Sigmoid colon (tissue), 4 donors: ENCODE measurements around the gene MBOAT7.

Experiments
- EP300 ChIP-seq, 4 donors: sonication (generic); formaldehyde crosslinking; IDR thresholded peaks; one replicate each; pipeline ENCODE4 v1.6.1; 2017; ENCODE audit warnings: antibody characterized with exemption in 4 of 4
- POLR2A ChIP-seq, 2 donors: fragments of 450-650 bp; IDR thresholded peaks; one replicate each; pipeline ENCODE4 v1.6.1; 2016; ENCODE audit warnings: antibody characterized with exemption in 2 of 2, mild to moderate bottlenecking in 2 of 2, moderate library complexity in 2 of 2
- TF ChIP-seq, protein P1 (sequence below), 4 experiments: fragments of 450-650 bp in 3 of 4; fragments of 200-600 bp in 1 of 4; IDR thresholded peaks; one replicate each; pipeline ENCODE4 v1.5.1; 2016 to 2019; ENCODE audit warnings: antibody characterized with exemption in 4 of 4, mild to moderate bottlenecking in 3 of 4, moderate library complexity in 2 of 4

DNA sequence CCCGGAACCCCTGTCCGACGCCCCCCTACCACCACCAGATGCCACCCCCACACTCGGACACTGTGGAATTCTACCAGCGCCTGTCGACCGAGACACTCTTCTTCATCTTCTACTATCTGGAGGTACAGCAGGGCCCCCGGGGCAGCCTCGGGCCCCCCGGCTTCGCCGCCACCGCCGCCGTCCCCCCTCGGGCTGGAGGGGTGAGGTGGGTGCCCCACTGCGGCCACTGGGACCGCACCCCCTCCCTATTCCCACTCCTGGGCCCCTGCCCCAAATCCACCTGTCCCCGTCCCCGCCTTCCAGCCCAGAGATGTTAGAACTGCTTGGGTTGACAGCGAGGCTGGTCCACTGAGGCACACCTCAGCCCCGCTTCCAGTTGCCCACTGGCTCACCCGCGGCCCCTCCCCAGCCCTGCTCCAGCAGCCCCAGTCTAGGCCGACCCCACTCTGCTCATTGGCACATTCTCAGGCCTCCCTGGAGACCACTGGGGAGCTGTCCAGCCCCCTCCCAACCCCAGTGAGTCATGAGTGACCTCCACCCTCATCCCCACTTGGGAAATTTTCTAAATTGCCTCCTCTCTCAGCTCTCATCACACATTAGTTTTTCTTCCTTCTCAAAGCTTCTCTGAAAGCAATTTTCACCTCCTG, 36.4 kb downstream of the MBOAT7 start:
- TF ChIP-seq EP300 (IDR thresholded peaks at IDR 0.05), result no peak
- TF ChIP-seq, protein P1, sequence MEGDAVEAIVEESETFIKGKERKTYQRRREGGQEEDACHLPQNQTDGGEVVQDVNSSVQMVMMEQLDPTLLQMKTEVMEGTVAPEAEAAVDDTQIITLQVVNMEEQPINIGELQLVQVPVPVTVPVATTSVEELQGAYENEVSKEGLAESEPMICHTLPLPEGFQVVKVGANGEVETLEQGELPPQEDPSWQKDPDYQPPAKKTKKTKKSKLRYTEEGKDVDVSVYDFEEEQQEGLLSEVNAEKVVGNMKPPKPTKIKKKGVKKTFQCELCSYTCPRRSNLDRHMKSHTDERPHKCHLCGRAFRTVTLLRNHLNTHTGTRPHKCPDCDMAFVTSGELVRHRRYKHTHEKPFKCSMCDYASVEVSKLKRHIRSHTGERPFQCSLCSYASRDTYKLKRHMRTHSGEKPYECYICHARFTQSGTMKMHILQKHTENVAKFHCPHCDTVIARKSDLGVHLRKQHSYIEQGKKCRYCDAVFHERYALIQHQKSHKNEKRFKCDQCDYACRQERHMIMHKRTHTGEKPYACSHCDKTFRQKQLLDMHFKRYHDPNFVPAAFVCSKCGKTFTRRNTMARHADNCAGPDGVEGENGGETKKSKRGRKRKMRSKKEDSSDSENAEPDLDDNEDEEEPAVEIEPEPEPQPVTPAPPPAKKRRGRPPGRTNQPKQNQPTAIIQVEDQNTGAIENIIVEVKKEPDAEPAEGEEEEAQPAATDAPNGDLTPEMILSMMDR (IDR thresholded peaks at IDR 0.05), result no peak
- no peak for TF ChIP-seq POLR2A (IDR thresholded peaks at IDR 0.05)
